HG03159 (cell line): ENCODE data around the gene TRAF3.
"Not testable (repeated sequence)": the region's sequence is repeated elsewhere in the genome, so short reads cannot be mapped to it uniquely, and the experiment has no call there.

Experiments
- ATAC-seq: cut with Tn5 transposase; IDR thresholded peaks from one replicate; pipeline ENCODE4 v1.9.1; 2021; ENCODE audit warnings: mild to moderate bottlenecking, moderate library complexity; ENCODE audit not compliant: unreplicated experiment

TRAF3 gene

DNA sequence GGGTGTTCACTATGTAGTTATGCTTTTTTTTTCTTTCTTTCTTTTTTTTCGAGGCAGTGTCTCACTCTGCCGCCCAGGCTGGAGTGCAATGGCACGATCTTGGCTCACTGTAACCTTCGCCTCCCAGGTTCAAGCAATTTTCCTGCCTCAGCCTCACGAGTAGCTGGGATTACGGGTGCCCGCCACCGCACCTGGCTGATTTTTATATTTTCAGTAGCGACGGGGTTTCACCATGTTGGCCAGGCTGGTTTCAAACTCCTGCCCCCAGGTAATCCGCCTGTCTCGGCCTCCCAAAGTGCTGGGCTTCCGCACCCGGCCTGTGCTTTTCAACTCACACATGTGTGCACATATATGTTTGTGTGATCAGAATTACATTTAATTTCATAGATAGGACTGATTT lies 106.3 kb downstream of the TRAF3 start:
- no peak for ATAC-seq

DNA sequence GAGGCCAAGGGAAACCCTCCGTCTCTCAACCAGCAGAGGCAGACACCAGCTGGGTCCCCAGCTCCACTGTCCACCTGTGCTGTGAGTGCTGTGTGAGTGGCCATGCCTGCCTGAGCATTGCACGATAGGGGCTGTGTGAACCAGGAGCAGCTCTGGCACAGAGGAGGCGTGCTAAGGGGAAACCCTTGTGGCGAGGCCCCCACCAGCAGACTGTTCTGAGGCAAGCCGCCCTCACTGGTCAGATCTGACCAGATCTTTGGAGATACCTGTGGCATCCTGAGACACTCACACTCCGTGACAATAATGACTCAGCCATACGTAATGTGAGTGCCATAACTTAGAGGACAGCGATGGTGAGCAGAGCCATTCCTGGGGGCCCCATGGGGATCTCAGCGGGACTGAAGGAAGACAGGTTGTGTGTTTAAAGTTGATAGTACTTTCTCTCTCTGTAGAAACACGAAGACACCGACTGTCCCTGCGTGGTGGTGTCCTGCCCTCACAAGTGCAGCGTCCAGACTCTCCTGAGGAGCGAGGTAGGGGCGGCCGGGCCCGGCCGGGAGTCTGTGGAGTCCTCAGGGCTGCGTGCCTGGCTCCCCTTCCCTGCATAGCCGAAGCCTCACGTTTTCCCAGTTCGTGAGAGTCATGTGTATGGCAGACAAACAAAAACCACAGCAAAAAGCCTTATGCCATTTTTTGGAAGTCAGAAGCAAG lies 108.6 kb downstream of the TRAF3 start:
- no peak for ATAC-seq

DNA sequence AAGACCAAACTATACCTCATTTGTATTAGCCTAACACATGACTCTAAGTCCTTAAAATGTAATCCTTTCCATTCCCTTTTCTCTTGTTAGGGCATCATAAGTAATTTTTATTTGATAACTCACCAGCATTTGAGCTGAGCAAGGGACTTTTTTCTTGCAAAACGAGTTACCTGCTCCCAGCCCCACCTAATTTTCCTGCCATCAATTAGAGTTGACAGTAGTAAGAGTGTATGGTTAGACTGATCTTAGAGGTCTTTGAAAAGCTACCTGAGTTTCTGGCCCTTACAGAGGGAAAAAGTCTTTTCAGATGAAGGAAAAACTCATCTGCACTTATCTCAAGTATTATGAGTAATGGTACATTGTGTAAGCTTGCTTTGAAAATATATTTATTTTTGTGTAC lies 111.5 kb downstream of the TRAF3 start:
- ATAC-seq = no peak

DNA sequence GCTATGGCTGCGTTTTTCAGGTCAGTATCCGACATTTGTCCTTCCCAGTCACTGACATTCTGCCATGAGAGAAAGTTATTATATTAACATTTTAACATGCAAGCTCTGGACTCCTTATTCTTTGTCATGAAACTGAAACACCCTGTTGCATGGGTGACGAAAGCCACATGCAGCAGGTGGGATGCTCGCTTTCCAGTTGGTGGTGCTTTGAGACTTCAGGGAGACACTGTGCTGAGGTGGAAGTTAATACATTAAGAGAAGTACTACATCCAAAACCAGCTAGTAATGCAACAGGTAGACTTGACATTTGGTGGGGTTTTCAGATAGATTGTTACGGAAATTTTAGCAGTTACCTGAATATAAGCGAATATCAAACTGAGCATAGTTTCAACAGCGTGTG lies 112.4 kb downstream of the TRAF3 start:
- ATAC-seq = no peak

DNA sequence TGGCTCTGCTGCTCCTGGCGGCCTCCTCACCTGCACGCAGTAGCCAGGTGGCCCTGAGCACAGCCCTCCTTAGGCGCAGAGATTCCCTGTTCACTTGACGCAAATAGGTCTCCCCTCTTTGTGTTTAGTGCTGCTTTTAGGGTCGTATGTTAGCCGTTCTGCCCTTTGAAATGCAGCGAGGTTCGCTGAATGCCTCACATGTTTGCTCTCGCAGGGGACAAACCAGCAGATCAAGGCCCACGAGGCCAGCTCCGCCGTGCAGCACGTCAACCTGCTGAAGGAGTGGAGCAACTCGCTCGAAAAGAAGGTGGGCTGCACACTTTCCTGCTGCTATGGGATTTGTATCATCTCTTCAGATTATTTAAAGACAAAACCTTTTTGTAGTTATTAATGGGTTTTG lies 113.9 kb downstream of the TRAF3 start:
- no peak for ATAC-seq

DNA sequence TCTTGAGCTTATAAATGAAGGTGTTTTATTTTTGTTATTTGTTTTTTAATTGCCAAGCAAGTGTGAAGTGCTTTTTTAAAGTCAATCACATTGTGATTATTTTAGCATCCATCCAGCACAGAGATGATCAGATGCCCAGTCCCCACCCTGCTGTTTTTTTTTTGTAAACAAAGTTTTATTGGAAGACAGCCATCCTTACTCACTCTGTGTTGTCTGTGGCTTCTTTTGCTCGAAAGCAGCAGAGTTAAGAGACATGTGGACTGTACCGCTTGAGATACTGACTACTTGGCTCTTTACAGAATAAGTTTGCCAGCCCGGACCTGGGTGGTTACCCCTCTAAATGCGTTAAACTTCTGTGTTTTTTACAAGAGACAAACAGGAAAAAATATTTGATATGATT lies 114.3 kb downstream of the TRAF3 start:
- no peak for ATAC-seq

DNA sequence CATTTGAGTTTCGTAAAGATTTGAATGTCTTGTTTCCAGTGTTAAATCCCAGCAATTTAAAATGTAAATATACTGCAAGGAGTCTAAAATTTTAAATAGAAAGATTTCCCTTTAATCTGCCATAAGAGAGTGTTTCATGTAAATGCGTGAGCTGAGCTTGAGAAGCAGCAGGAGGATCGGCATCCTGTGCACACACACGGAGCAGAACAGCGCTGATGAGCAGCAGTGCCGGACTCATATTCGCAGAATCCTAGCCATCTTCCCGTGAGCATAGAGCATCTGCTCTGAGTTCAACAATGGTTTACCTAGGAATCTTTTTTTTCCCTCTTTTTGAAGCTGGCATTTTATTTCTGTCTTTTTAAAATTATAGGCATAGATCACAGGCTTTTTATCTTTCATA lies 115.4 kb downstream of the TRAF3 start:
- no peak for ATAC-seq

DNA sequence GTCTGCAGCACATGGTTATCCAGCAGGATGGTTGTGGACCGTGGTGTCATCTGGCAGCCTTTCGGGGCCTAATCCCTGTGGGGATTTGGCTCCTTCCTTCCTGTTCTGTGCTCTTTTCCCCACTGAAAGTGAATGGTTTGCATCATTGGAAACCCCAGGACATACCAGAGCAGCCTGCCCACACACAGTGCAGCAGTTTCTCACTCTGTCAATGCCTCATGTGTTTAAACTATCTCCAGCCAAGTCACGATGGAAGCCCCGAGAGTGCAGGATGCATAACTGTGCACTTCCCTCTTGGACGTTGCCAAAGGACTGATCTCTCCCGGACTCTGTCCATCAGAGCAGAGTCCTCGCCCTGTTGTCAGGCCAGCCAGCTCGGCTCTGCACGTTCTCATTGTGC lies 116.2 kb downstream of the TRAF3 start:
- ATAC-seq = no peak

DNA sequence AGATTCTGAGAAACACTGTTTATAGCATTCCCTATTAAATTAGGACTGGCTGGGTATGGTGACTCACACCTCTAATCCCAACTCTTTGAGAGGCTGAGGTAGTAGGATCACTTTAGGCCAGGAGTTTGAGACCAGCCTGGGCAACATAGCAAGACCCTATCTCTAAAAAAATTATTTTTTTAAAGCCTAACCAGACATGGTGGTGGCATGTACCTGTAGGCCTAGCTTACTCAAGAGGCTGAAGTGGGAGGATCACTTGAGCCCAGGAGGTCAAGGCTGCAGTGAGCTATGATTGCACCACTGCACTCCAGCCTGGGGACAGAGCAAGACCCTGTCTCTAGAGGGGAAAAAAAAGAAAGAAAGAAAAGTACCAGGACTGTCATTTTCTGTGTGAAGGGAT lies 119.5 kb downstream of the TRAF3 start:
- not testable (repeated sequence) for ATAC-seq

DNA sequence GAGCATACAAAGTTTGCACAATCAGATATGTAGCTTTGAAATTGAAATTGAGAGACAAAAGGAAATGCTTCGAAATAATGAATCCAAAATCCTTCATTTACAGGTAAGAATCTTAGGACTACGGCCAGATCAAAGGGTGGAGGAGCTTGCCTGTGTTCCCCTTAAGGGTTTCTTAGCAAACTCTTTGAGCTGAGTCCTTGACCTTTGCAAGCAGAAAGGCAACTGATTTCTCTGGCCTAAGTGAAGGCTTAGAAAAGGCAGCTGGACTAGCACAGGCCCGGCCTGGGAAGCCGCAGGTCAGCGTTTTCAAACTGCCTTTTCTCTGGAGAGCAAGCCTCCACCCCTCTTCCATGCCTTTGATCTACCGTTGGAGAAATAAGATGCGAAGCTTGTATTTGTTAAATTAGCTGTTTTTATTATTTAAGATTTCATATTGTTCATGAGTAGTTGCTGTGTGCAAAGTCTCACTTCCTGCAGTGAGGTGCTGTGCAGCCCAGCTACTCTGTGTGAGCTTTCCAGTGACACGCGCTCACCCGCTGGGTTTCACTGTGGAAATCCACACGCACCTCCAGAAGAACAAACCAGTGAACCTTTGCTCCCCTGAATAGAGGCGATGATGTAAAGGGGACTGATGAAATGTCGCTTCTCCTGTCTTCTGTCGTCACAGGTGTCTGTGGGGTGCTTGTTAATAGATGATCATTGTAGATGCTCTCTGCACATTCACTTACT lies 120.2 kb downstream of the TRAF3 start:
- no peak for ATAC-seq

DNA sequence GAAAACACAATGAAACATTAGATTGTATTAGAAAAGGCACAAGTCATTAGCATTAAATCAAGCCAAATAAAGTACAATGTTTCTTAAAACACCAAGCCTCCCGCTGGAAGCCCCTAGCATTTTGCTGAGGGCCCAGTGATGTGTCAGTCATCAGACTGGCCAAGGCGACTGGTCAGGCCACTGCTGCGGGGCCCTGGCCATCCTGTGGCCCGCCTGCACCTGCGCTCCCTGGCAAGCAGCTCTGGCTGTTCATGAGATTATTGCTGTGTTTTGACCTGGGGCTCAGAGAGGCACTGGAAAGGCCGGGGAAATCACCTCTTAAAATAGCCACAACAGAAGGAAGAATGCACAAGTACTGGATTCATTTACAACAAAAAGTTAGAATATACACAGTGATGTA lies 121.0 kb downstream of the TRAF3 start:
- ATAC-seq = no peak

DNA sequence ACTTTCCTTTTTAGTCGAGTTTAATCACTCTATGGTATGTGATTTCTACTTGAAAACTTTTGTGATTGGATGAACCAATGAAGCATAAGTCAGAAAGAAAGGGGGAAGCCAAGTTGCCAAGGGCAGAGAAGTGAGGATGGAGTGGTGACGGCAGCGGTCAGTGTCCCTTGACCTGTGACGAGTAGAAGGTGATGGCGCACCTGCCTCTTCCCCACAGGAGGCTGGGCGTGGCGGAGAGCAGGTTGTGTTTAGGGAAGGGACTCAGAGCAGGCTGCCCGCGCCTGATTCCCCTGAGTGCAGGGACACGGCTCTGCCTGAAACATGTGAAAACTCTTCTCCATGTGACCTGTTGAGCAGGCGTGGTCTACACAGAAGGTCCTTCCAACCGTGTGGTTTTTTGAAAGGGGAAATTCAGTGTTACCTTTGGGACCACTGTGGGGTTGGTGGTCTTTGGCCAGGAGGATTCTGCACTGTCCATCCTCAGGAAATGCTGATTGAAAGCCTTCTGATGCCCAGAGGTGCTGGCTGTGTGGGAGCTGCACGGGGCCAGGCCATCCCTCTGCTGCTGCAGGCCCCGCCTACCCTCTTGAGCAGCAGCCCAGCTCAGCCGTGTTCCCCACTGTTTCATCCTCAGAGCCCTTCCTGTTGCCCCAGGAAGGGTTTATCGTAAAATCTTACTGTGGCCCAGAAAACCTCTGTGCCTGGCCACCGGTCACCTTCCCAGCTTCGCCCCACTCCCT lies 121.7 kb downstream of the TRAF3 start:
- no peak for ATAC-seq

DNA sequence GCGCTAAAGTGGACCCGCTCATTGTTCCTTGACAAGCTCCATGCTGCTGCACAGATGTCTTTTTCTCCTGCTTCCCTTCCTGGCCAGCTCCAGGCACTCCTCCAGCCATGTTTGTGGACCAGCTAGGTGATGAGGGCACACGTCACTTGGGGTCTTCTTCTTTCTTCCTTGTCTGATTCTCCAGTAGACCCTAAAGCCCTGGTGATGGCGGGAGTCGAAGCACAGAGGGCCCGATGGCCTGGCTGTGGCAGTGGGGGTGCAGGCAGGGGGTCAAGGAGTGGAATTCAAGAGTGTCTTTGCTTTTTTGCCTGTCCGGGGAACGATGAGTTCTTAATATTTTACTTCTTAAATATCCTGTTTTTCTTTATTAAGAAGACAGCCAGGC lies 122.3 kb downstream of the TRAF3 start:
- no peak for ATAC-seq

DNA sequence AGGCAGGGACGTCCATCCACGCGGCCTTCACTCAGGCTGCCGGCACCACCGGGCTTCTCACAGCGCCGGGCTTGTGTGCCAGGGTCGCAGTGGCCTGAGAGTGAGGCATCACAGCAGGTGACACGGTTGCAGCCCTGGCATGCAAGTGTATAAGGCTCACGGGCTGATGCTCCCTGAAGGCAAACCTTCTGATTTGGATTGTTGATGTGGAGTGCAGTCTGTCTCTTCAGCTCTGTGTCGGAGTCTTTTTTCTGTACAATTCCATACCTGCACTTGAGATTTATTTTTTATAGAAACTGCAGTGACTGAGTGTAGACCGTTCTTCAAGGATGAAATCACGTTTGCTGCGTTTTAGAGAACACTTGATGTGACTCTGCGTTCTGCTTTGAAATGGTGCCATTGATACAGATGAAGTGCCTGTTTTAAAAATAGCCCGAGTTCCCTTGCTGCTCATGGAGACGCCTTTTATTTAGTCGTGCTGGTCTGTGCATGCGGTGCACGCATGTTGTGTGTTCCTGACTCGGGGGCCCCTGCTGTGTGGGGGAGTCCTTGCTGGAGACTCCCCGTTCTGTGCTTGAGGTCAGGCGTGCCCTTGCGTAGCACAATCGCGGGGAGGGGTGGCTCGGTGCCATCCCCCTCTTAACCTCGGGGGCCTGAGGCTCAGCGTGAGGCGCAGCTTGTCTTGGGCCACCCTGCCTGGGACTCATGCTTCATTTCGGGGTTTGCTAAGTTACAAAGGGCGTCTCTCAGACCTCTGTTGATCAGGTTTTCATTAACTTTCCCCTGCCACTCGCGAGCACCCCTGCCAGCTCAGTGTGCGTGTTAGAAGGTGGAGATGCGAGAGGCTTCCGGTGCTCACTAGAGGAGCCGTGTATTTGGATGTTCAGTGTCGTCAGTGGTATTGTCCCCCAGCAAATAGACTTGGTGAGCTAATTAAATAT lies 123.7 kb downstream of the TRAF3 start:
- peak; percentile 53 for ATAC-seq

DNA sequence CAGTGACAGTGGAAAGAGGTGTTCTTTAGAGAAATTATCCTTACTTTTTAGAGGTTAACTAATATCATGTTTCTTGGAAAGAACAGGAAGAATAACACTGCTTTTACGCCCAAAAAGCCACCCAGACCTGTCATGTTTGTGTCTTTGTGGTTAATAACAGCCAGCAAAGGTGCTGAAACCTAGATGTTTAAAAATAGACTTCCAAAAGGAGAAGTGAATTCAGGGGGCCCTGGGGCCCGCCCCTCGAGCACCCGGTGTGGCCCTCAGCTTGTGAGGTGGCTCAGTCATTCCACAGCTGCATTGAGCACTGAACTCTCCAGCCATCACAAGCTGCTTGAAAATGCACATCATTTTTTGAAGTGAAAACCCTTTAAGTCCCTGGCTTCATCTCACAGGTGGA lies 124.4 kb downstream of the TRAF3 start:
- peak; percentile 81 for ATAC-seq

DNA sequence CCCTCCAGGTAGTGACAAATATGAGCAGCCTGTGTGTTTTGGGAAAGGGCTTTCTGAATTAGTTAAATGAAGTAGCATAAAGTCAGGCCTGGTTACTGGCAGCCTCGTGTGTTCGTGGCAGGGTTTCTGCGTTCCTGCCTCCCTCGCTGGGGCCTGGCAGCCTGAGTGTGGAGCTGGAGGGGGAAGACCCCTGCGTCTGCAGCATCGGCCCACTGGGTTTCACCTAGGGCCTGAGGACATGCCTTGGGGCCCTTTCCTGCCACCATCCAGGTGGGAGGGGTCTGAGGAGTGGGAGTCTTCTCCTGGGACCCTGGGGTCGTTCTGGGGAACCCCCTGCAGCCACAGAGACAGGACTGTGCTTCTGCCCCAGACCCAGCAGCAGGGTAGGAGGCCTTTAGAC lies 124.8 kb downstream of the TRAF3 start:
- peak; percentile 13 for ATAC-seq

DNA sequence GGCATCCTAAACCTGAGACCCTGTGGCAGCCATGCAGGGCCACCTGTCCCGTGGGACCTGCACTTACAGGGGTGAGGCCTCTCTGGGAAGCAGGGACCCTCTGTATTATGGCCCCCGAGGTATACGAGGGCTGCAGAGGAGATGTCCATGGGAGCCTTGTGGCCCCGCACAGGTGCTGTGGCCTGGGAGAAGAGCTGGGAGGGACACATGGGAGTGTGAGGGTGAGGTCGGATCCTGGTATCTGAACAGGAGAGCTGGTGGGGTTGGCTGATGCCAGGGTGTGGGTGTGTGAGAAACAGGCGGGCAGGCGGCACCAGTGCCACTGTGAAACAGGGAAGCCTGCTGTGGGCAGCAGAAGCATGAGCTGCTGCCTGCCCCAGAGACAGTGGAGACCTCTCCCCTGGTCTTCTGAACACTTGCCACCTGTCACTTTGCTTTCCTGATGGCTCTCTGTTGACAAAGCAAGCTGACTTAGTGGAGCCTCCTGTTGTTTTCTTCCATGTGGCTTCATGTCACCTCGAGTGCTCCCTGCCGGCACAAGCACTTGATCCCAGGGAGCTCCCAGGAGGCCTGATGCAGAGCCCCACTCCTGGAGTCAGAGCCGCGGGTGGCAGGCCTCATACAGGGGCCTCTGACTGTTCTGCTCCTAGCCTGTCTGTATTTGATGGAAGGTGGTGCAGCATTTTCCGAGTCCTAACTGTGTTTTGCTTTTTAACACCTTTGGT lies 125.4 kb downstream of the TRAF3 start:
- no peak for ATAC-seq

DNA sequence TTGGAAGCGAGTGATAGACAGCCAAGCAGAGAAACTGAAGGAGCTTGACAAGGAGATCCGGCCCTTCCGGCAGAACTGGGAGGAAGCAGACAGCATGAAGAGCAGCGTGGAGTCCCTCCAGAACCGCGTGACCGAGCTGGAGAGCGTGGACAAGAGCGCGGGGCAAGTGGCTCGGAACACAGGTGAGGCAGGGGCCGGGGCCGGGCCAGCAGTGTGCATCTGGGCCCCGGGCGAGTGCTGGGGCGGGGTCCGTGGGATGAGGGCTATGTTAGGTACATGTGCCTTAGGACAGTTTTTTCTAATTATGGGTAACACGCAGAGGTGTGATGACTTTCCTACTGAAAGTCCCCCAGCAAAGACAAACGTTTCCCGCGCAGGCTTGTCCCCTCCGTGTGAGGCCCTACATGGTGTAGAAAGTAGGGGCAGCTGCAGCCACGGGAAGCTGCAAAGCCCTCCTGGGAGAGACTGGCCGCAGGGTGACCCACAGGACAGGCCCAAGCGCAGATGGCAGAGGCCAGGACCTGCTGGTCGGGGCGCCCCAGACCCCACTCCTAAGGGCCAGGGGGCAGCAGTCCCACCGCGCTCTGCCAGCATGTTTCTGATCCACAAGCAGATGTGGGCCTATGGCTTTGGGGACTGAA lies 126.1 kb downstream of the TRAF3 start:
- ATAC-seq = no peak

DNA sequence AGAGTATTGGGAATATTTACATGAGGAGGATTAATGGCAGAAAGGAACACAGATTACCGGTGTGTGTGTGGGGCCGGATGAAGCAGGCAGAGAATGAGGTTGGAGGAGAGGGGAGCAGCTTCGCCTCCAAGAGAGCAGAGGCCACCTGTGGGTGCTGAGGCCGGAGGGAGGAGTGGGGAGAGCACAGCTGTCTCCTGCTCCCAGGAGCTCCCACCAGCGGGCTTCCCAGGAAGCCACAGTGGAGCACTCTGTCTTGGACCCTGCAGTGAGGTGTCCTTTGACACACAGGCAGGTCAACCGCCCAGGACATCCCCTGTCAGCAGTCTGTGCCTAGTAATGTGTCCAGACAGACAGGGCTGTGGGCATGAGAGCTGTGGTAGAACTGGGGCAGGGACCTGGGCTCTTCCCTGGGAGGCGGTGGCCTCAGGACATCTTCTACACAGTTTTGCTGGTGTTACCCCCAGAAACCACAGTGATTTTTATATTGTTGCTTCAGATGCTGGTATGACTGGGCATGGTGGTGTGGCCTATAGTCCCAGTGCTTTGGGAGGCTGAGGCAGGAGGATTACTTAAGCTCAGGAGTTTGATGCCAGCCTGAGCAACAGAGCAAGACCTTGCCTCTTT lies 126.8 kb downstream of the TRAF3 start:
- ATAC-seq = no peak
